K562 (cell line): ENCODE data around the gene PABPC1L. TPM values are rescaled to one million over a fixed set of nuclear protein-coding genes. Genes with fewer than 3 reads are reported as not detected.

Source experiments
- FOSL1 ChIP-seq: fragments of 200-800 bp; sonication (Bioruptor generic); conservative IDR thresholded peaks from 2 replicates; pipeline ENCODE4 v1.6.1; 2016; ENCODE audit warnings: missing genetic modification characterization, missing compliant biosample characterization
- FOXM1 ChIP-seq, 2 experiments: fragments of 450-650 bp in 1 of 2; sonication (generic) in 1 of 2; formaldehyde crosslinking in 1 of 2; IDR thresholded peaks; 2 replicates each; pipeline versions ENCODE4 v1.6.1 to v1.9.0; 2017 to 2022; ENCODE audit warnings: low read depth in 2 of 2, mild to moderate bottlenecking in 2 of 2, missing genetic modification reagents in 1 of 2, moderate library complexity in 1 of 2
- KLF10 ChIP-seq: fragments of 250-450 bp; sonication (Bioruptor Pico); IDR thresholded peaks from 2 replicates; pipeline ENCODE4 v1.6.1; 2021; ENCODE audit warnings: matching md5 sums
- KLF13 ChIP-seq: fragments of 450-650 bp; IDR thresholded peaks from 2 replicates; pipeline ENCODE4 v1.6.1; 2016; ENCODE audit warnings: missing genetic modification characterization, low read depth, mild to moderate bottlenecking, missing compliant biosample characterization, moderate library complexity, borderline replicate concordance
- MIER1 ChIP-seq: fragments of 450-650 bp; IDR thresholded peaks from 2 replicates; pipeline ENCODE4 v1.6.1; 2016; ENCODE audit warnings: antibody characterized with exemption, mild to moderate bottlenecking, low read depth
- NFIX ChIP-seq: fragments of 250-450 bp; sonication (Bioruptor Pico); IDR thresholded peaks from 2 replicates; pipeline ENCODE4 v1.4.0; 2020; ENCODE audit warnings: low read depth, mild to moderate bottlenecking, moderate library complexity
- NONO ChIP-seq, 2 experiments: fragments of 200-400 bp in 1 of 2; fragments of 450-650 bp in 1 of 2; formaldehyde crosslinking in 1 of 2; IDR thresholded peaks; 2 replicates each; pipeline ENCODE4 v1.6.1; 2017; ENCODE audit warnings: low read depth in 2 of 2, mild to moderate bottlenecking in 2 of 2, moderate library complexity in 2 of 2, low read length in 1 of 2
- POLR3A ChIP-seq: IDR thresholded peaks from 2 replicates; pipeline ENCODE4 v1.6.1; 2011; ENCODE audit warnings: borderline replicate concordance, mild to moderate bottlenecking, moderate library complexity; ENCODE audit not compliant: insufficient read length, insufficient read depth; ENCODE audit errors: extremely low read depth
- POU5F1 ChIP-seq: fragments of 150-350 bp; IDR thresholded peaks from 2 replicates; pipeline ENCODE4 v1.6.1; 2014; ENCODE audit warnings: borderline replicate concordance, low read length, low read depth, mild to moderate bottlenecking; ENCODE audit not compliant: partially characterized antibody
- PURB ChIP-seq: sonication (generic); formaldehyde crosslinking; IDR thresholded peaks from 2 replicates; pipeline ENCODE4 v1.9.0; 2021; ENCODE audit warnings: low read depth, mild to moderate bottlenecking, missing genetic modification reagents
- RAD21 ChIP-seq, 2 experiments: fragments of 250-450 bp in 1 of 2; fragments of 450-650 bp in 1 of 2; sonication (Bioruptor Pico) in 1 of 2; formaldehyde crosslinking in 1 of 2; IDR thresholded peaks in 1 of 2; conservative IDR thresholded peaks in 1 of 2; 2 replicates each; pipeline versions ENCODE4 v1.4.0 to v1.8.0; 2020 to 2022; ENCODE audit warnings: mild to moderate bottlenecking in 2 of 2, moderate library complexity in 1 of 2
- RBM15 ChIP-seq: fragments of 200-400 bp; formaldehyde crosslinking; IDR thresholded peaks from 2 replicates; pipeline ENCODE4 v1.6.1; 2018; ENCODE audit warnings: mild to moderate bottlenecking, low read length, moderate library complexity; ENCODE audit not compliant: insufficient read depth
- RBM34 ChIP-seq: fragments of 200-400 bp; formaldehyde crosslinking; IDR thresholded peaks from 2 replicates; pipeline ENCODE4 v1.6.1; 2018; ENCODE audit warnings: low read length, borderline replicate concordance; ENCODE audit not compliant: insufficient read depth
- RCOR1 ChIP-seq, 2 experiments: IDR thresholded peaks; 2 replicates each; pipeline ENCODE4 v1.6.1; 2012; ENCODE audit warnings: low read depth in 2 of 2, low read length in 2 of 2, borderline replicate concordance in 1 of 2, improper control_type of control experiment in 1 of 2
- ZNF384 ChIP-seq: IDR thresholded peaks from 2 replicates; pipeline ENCODE4 v1.6.1; 2012; ENCODE audit warnings: low read depth, low read length, improper control_type of control experiment
- ZNF408 ChIP-seq: fragments of 250-450 bp; sonication (Bioruptor Pico); IDR thresholded peaks from 2 replicates; pipeline ENCODE4 v1.4.0; 2020; ENCODE audit warnings: low read depth, mild to moderate bottlenecking, moderate library complexity
- ZNF695 ChIP-seq: fragments of 450-650 bp; formaldehyde crosslinking; IDR thresholded peaks from 2 replicates; pipeline ENCODE4 v1.4.0; 2020; ENCODE audit warnings: mild to moderate bottlenecking, moderate library complexity
- ZNF707 ChIP-seq: fragments of 250-450 bp; sonication (Bioruptor Pico); conservative IDR thresholded peaks from 2 replicates; pipeline ENCODE4 v1.8.0; 2022; ENCODE audit warnings: inconsistent platforms, mild to moderate bottlenecking, moderate library complexity
- polyA plus RNA-seq, 8 experiments: library from polyadenylated mRNA; depleted of rRNA in 4 of 8; stranded (reverse) in 5 of 8; unstranded in 3 of 8; fragments of >200 nt; fragmentation: Nextera tagmentation in 2 of 8; fragmentation: Illumina TruSeq in 1 of 8; extraction: Ambion mirVana in 2 of 8; extraction: Trizol in 1 of 8; gene quantifications; 2 replicates each; pipeline versions ENCODE4 v1.2.1 to v1.2.3, GENCODE V29; 2011 to 2014; ENCODE audit warnings: inconsistent platforms in 1 of 8, missing spikeins in 1 of 8
- total RNA-seq, 7 experiments: library from RNA; depleted of rRNA in 6 of 7; stranded (reverse); fragments of >200 nt in 6 of 7; fragmentation: Illumina TruSeq in 2 of 7; extraction: Trizol in 2 of 7; gene quantifications; 2 replicates each; pipeline versions ENCODE4 v1.2.1 to v1.2.3, GENCODE V29; 2011 to 2021; ENCODE audit warnings: low replicate concordance in 1 of 7
- TF ChIP-seq, protein P1 (sequence below): fragments of 250-450 bp; sonication (Bioruptor Pico); IDR thresholded peaks from 2 replicates; pipeline ENCODE4 v1.4.0; 2020
- TF ChIP-seq, protein P2 (sequence below): IDR thresholded peaks from 2 replicates; pipeline ENCODE4 v1.6.1; 2011; ENCODE audit not compliant: insufficient read length; ENCODE audit errors: extremely low read depth

Gene PABPC1L
- total and polyA plus RNA-seq, 9 of the 15 experiments (the other 6 are each of a cell fraction or from before 2014, with no cell fraction given) = 6.0 to 90.3 (median 15.8) TPM

DNA sequence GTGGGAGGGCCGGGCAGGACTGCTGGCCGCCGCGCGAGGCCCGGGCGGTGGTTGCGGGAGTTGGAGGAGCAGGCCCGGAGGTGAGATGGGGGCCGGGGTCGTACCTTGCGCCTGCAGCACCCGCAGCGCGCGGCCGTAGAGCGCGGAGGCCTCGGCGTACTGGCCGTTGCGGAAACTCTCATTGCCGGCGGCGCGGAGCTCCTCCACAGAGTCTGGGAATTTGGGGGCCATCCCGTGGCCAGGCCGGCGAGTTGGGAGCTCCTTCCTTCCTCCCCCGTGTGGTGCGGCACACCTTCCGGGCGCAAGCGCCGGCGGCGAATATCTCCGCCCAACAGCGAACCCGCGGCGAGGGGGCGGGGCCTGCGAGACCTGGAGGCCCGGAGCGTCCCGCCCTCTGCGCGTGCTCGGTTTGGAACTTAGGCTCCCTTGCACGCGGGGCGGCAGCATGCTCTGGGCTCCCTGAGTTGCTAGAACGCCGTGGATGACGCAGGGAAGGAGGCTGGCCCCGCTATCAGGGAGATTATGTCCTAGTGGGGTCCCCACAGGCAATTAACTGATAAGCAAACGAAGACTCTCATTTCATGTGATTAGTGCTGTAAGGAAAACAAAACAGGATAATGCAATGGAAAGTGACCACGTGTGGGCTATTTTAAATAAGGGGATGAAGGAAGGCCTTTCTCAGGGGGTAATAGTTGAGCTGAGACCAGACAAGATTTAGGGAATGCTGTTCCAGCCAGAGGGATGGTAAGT is 50.4 kb downstream of the PABPC1L start, which contains the start of gene TOMM34 (continued):
- TF ChIP-seq, protein P1, sequence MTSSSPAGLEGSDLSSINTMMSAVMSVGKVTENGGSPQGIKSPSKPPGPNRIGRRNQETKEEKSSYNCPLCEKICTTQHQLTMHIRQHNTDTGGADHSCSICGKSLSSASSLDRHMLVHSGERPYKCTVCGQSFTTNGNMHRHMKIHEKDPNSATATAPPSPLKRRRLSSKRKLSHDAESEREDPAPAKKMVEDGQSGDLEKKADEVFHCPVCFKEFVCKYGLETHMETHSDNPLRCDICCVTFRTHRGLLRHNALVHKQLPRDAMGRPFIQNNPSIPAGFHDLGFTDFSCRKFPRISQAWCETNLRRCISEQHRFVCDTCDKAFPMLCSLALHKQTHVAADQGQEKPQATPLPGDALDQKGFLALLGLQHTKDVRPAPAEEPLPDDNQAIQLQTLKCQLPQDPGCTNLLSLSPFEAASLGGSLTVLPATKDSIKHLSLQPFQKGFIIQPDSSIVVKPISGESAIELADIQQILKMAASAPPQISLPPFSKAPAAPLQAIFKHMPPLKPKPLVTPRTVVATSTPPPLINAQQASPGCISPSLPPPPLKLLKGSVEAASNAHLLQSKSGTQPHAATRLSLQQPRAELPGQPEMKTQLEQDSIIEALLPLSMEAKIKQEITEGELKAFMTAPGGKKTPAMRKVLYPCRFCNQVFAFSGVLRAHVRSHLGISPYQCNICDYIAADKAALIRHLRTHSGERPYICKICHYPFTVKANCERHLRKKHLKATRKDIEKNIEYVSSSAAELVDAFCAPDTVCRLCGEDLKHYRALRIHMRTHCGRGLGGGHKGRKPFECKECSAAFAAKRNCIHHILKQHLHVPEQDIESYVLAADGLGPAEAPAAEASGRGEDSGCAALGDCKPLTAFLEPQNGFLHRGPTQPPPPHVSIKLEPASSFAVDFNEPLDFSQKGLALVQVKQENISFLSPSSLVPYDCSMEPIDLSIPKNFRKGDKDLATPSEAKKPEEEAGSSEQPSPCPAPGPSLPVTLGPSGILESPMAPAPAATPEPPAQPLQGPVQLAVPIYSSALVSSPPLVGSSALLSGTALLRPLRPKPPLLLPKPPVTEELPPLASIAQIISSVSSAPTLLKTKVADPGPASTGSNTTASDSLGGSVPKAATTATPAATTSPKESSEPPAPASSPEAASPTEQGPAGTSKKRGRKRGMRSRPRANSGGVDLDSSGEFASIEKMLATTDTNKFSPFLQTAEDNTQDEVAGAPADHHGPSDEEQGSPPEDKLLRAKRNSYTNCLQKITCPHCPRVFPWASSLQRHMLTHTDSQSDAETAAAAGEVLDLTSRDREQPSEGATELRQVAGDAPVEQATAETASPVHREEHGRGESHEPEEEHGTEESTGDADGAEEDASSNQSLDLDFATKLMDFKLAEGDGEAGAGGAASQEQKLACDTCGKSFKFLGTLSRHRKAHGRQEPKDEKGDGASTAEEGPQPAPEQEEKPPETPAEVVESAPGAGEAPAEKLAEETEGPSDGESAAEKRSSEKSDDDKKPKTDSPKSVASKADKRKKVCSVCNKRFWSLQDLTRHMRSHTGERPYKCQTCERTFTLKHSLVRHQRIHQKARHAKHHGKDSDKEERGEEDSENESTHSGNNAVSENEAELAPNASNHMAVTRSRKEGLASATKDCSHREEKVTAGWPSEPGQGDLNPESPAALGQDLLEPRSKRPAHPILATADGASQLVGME = no peak
- TF ChIP-seq ZNF707 (CRISPR knock-in tag) = no peak
- no peak for TF ChIP-seq KLF10 (CRISPR knock-in tag)
- TF ChIP-seq ZNF695 (CRISPR knock-in tag) = no peak
- TF ChIP-seq KLF13 = 0 out of 2 replicates have a peak, but pooled peaks have one; percentile 34
- TF ChIP-seq, protein P2, sequence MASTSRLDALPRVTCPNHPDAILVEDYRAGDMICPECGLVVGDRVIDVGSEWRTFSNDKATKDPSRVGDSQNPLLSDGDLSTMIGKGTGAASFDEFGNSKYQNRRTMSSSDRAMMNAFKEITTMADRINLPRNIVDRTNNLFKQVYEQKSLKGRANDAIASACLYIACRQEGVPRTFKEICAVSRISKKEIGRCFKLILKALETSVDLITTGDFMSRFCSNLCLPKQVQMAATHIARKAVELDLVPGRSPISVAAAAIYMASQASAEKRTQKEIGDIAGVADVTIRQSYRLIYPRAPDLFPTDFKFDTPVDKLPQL = no peak
- no peak for TF ChIP-seq PURB
- no peak for TF ChIP-seq FOXM1 (IDR thresholded peaks at IDR 0.05; ENCODE audit: low read depth)
- TF ChIP-seq FOXM1 (CRISPR knock-in tag; IDR thresholded peaks at IDR 0.05; ENCODE audit: low read depth) = no peak
- TF ChIP-seq RAD21 (CRISPR knock-in tag; conservative IDR thresholded peaks at IDR 0.05 in 1 of 2, IDR thresholded peaks at IDR 0.05 in 1 of 2) = no peak
- TF ChIP-seq POU5F1 = no peak
- TF ChIP-seq ZNF408 (CRISPR knock-in tag) = no peak
- TF ChIP-seq ZNF384 = no peak
- no peak; a peak in 1 of 4 replicates for TF ChIP-seq NONO (IDR thresholded peaks at IDR 0.05; ENCODE audit: low read depth in 2 of 2, low read length in 1 of 2)
- no peak for TF ChIP-seq FOSL1 (tag)
- TF ChIP-seq RCOR1 (IDR thresholded peaks at IDR 0.05; ENCODE audit: borderline replicate concordance in 1 of 2, low read depth in 2 of 2, low read length in 2 of 2) = no peak; a peak in 1 of 4 replicates
- TF ChIP-seq RBM15 = no peak
- 0 out of 2 replicates have a peak, but pooled peaks have one; percentile 38 for TF ChIP-seq RBM34
- no peak for TF ChIP-seq MIER1
- no peak for TF ChIP-seq NFIX
- TF ChIP-seq POLR3A = no peak
